Omental fat pad (tissue), 4 donors: ENCODE data around the gene KRT14. TPM values are rescaled to one million over a fixed set of nuclear protein-coding genes. Genes with fewer than 3 reads are reported as not detected.

Source experiments
- ATAC-seq: fragments of 150-250 bp; one replicate; pipeline ENCODE4 v1.9.1; 2016; ENCODE audit warnings: mild to moderate bottlenecking, moderate library complexity; ENCODE audit not compliant: low FRiP score
- DNase-seq: peaks from one replicate; pipeline ENCODE4 v3.0.0-alpha.2; 2019; ENCODE audit warnings: low spot score
- total RNA-seq, 4 donors: library from RNA; depleted of rRNA; stranded (reverse); fragments of >200 nt; gene quantifications; one replicate each; pipeline ENCODE4 v1.1.0, GENCODE V29; 2016
- TF ChIP-seq, protein P1 (sequence below), 3 donors: fragments of 450-650 bp; IDR thresholded peaks; one replicate each; pipeline ENCODE4 v1.5.1; 2016 to 2017; ENCODE audit warnings: antibody characterized with exemption in 3 of 3, mild to moderate bottlenecking in 3 of 3, moderate library complexity in 2 of 3

The KRT14 gene
- total RNA-seq, result 1 to 10 TPM in 2 of 4 donors, under 1 TPM in 1, not detected in 1; 0.56 to 4.0 (median 3.0) TPM

DNA sequence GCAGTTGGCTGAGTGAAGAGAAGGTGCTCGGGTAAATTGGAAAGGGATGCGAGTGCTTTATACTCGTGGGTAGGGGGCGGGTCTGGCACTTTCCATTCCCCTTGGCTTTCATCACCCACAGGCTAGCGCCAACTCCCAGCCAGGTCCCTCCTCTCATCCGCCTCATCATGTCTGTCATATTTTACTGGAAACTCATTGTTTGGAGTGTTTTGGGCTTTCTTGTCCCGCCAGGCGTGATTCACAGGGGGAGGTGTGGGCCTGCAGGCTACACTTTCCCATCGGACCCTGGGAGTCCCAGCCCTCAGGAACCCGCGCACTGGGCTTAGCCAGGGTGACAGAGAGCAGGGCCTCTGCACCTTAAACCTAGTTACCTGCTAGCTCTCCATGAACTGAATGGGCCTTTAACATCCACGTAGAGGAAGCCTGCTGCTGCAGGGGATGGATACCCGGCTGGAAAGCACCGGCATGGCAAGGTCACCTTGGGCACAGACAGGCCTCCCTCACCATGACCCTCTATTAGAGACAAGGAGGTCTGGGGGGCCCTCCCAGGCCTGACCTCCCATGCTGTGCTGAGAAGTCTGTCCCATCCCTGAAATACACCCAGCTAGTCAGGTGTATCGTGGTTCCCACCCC is at the start of gene KRT14:
Gene KRT14 (minus strand): TSS at position 33 of the 633 bp plus-strand sequence. CDS start 61 bp downstream, outside the sequence.
- DNase-seq, result no peak
- TF ChIP-seq, protein P1, sequence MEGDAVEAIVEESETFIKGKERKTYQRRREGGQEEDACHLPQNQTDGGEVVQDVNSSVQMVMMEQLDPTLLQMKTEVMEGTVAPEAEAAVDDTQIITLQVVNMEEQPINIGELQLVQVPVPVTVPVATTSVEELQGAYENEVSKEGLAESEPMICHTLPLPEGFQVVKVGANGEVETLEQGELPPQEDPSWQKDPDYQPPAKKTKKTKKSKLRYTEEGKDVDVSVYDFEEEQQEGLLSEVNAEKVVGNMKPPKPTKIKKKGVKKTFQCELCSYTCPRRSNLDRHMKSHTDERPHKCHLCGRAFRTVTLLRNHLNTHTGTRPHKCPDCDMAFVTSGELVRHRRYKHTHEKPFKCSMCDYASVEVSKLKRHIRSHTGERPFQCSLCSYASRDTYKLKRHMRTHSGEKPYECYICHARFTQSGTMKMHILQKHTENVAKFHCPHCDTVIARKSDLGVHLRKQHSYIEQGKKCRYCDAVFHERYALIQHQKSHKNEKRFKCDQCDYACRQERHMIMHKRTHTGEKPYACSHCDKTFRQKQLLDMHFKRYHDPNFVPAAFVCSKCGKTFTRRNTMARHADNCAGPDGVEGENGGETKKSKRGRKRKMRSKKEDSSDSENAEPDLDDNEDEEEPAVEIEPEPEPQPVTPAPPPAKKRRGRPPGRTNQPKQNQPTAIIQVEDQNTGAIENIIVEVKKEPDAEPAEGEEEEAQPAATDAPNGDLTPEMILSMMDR (IDR thresholded peaks at IDR 0.05), result no peak
- no peak for ATAC-seq

DNA sequence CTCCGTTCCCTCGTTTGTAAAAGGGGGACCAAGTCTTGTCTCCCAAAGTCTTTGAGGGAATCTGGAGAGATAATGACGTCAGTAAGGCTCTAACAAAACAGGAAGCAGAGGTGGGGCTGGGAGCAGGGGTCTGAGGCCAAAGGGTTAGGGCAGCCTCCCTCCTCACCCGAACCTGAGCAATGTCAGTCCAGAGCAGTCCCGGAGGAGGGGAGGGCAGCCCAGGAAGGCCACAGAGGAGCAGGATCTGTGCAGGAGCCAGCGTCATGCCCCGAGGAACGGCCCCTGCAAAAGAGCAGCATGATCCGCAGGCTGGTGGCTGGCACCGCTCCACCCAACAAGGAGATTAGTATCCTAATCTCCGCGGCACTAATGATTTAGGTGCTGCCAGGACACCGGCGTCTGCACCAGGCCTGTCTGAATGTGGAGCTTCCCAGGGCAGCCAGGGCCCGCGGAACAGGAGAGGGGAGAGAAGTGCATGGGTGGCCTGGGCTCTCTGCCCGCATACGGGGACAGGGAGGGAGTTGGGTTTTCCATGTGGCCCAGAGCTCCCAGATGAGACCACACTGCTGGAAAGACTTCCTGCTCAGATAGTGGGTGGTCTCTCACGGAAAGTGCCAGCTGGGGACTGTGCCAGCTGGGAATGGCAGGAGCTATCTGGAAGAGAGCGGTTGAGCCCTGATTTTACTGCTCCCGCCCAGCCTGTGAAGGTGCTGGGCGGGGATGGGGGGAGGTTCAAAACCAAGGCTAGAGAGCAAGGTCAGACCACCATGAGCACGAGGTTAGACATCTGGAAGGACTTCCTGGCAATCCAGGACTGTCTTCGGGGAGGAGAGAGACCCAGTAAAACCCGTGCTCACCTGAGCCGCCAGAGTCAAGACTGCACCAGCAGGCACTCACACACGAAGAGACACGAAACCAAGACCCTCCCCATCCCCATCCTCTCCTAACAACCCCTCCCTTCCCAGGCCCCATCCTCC is 48.7 kb upstream of the KRT14 start:
- DNase-seq (no peak), ATAC-seq (peak; percentile 55)
- TF ChIP-seq, protein P1 (IDR thresholded peaks at IDR 0.05), result no peak

DNA sequence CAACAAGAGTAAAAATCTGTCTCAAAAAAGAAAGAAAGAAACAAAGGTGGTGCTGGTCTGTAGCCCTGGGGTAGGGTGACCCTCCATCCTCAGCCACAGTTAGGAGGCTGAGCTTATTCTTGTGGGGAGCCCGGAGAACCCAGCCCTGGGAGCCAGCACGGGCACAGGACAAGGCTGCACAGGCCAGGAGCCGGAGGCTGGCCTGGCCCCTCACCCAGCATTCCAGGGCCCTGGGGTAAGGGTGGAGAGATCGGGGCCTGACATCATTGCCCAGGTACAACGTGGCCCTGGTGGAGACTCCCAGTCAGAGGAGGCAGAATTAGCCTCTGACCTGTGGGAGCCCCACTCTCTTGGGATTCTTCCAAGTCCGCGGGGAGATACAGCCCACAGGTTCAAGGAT is 47.9 kb upstream of the KRT14 start:
- ATAC-seq (peak; percentile 12), DNase-seq (no peak)
- TF ChIP-seq, protein P1 (IDR thresholded peaks at IDR 0.05), result no peak

DNA sequence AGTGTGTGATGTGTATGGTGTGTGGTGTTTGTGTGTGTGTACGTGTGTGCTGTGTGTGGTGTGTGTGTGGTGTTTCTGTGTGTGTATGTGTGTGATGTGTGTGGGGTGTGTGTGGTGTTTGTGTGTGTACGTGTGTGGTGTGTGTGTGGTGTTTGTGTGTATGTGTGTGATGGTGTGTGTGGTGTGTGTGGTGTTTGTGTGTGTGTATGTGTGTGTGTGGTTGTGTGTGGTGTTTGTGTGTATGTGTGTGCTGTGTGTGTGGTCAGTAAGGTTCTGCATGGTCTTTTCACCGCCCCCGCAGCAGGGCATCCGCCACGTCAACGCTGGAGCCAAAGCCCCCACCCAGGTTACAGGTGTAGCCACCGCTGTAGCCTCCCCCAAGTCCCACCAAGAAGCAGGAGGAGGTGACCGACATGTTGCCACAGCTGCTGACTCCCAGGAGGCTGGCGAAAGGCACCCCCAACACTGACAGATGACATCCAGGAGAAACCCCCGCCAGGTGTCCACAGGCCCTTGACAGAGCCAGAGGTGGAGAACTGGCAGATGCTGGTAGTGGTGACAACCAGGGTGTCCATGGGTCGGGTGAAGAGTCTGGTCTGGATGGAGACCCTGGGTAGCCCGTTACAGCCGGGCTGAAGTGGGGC is 47.0 kb upstream of the KRT14 start:
- ATAC-seq (no peak), DNase-seq (no peak)
- TF ChIP-seq, protein P1 (IDR thresholded peaks at IDR 0.05), result no peak

DNA sequence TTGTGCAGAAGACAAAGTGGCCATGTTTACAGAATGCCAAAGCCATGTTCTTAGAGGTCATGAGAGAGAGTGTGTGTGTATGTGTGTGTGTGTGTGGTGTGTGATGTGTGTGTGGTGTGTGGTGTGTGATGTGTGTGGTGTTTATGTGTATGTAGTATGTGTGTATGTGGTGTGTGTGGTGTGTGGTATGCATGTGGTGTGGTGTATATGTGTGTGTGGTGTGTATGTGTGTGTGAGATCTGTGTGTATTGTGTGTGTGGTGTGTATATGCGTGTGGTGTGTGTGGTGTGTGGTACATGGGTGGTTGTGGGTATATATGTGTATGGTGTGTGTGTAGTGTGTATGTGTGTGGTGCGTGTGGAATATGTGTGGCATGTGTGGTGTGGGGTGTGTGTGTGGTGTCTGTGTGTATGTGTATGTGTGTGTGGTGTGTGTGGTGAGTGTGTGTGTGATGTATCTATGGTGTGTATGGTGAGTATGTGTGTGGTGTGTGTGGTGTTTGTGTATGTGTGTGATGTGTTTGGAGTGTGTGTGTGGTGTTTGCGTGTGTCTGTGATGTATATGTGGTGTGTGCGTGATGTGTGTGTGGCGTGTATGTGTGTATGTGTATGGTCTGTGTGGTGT is 45.9 kb upstream of the KRT14 start:
- DNase-seq (no peak), ATAC-seq (no peak)
- TF ChIP-seq, protein P1 (IDR thresholded peaks at IDR 0.05), result no peak

DNA sequence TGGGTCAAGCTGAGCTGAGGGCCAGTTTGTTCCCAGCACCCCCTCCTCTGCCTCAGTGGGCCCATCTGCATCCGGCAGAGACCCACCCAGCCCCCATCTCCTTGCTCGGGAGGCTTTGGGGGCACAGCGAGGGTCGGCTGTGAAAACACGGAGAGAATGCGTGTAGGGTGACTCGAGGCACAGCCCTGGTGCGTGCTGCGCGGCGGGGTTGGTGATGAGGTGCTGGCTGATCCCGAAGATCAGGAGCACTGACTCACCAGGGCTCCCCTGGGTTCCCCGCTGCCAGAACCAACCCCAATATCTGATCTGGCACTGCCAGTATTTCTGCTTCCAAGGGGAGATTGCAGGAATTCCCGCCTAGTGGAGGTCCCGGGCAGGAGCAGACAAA is 45.2 kb upstream of the KRT14 start:
- DNase-seq (no peak), ATAC-seq (no peak)
- TF ChIP-seq, protein P1 (IDR thresholded peaks at IDR 0.05), result no peak
